Loucy (cell line): ENCODE data around the gene SUSD3.

Experiments used
- H2AFZ ChIP-seq: fragments of 200-600 bp; sonication (generic); 2 replicates; pipeline ENCODE4 v1.6.0; 2016; ENCODE audit warnings: antibody characterized with exemption, mild to moderate bottlenecking, low read length, moderate library complexity
- H3F3A ChIP-seq: fragments of 200-600 bp; 2 replicates; pipeline ENCODE4 v1.6.0; 2016; ENCODE audit warnings: antibody characterized with exemption, low read depth, mild to moderate bottlenecking
- H3K27me3 ChIP-seq: fragments of 200-600 bp; sonication (generic); 2 replicates; pipeline ENCODE4 v1.6.1; 2014; ENCODE audit warnings: low read length, mild to moderate bottlenecking; ENCODE audit not compliant: insufficient read depth, poor library complexity, severe bottlenecking
- H3K36me3 ChIP-seq: fragments of 200-600 bp; sonication (generic); 2 replicates; pipeline ENCODE4 v1.6.1; 2016; ENCODE audit warnings: low read length; ENCODE audit not compliant: insufficient read depth
- H3K4me1 ChIP-seq: fragments of 200-600 bp; sonication (generic); 2 replicates; pipeline ENCODE4 v1.5.1; 2014; ENCODE audit warnings: low read length, mild to moderate bottlenecking; ENCODE audit not compliant: insufficient read depth, poor library complexity, severe bottlenecking
- H3K4me2 ChIP-seq: fragments of 200-600 bp; sonication (generic); 2 replicates; pipeline ENCODE4 v1.6.0; 2014; ENCODE audit warnings: antibody characterized with exemption, low read length, low read depth, mild to moderate bottlenecking; ENCODE audit not compliant: poor library complexity, severe bottlenecking
- H3K4me3 ChIP-seq: fragments of 200-600 bp; sonication (generic); 2 replicates; pipeline ENCODE4 v1.5.1; 2014; ENCODE audit warnings: low read length, mild to moderate bottlenecking, mixed read lengths; ENCODE audit not compliant: poor library complexity, severe bottlenecking
- H3K79me2 ChIP-seq: fragments of 200-600 bp; sonication (generic); 2 replicates; pipeline ENCODE4 v1.6.1; 2014; ENCODE audit warnings: low read length; ENCODE audit not compliant: insufficient read depth
- H3K9ac ChIP-seq: fragments of 200-600 bp; sonication (generic); 2 replicates; pipeline ENCODE4 v1.6.0; 2014; ENCODE audit warnings: mild to moderate bottlenecking, low read depth, low read length, moderate library complexity; ENCODE audit not compliant: poor library complexity, severe bottlenecking
- H3K9me2 ChIP-seq: fragments of 200-600 bp; sonication (generic); replicated peaks from 2 replicates; pipeline ENCODE4 v1.6.1; 2016; ENCODE audit warnings: low read depth, low read length, mixed read lengths
- H3K9me3 ChIP-seq: fragments of 200-600 bp; sonication (generic); 2 replicates; pipeline ENCODE4 v1.6.1; 2014; ENCODE audit warnings: mild to moderate bottlenecking, antibody characterized with exemption, low read length, low read depth; ENCODE audit not compliant: insufficient read depth
- H4K20me1 ChIP-seq: fragments of 200-600 bp; sonication (generic); 2 replicates; pipeline ENCODE4 v1.6.0; 2014; ENCODE audit warnings: antibody characterized with exemption, low read length, mild to moderate bottlenecking; ENCODE audit not compliant: insufficient read depth, poor library complexity, severe bottlenecking
- CTCF ChIP-seq: fragments of 200-600 bp; sonication (generic); conservative IDR thresholded peaks from 2 replicates; pipeline ENCODE4 v1.5.1; 2014; ENCODE audit warnings: mild to moderate bottlenecking, antibody characterized with exemption, low read length
- EZH2phosphoT487 ChIP-seq: fragments of 200-600 bp; IDR thresholded peaks from 2 replicates; pipeline ENCODE4 v1.6.1; 2018; ENCODE audit warnings: antibody characterized with exemption, mild to moderate bottlenecking, moderate library complexity, borderline replicate concordance

SUSD3 gene

GRCh38 chr9:93053781-93054331 lies 4.6 kb upstream of the SUSD3 start:
- Histone ChIP-seq H3F3A (no peaks in the 10 kb centered on the region), H3K4me2 (peak overlapping the region; percentile 64), H3K4me3 (no peak overlapping the region), H3K9me2 (no peaks in the 10 kb centered on the region), H3K4me1 (peaks cover 22% of the 10 kb centered on the region), H4K20me1 (no peaks in the 10 kb centered on the region), H3K36me3 (no peaks in the 10 kb centered on the region), H3K9me3 (no peaks in the 10 kb centered on the region), H3K79me2 (no peaks in the 10 kb centered on the region), H2AFZ (0 out of 2 replicates have a peak overlapping the region, but pooled peaks have one; percentile 28), H3K27me3 (no peaks in the 10 kb centered on the region), H3K9ac (peak overlapping the region; percentile 50)
- no peak for TF ChIP-seq EZH2phosphoT487
- no peak for TF ChIP-seq CTCF

GRCh38 chr9:93054758-93055704 lies 3.5 kb upstream of the SUSD3 start:
- no peak overlapping the region for H3K4me3 ChIP-seq
- no peak overlapping the region for H2AFZ ChIP-seq
- no peaks in the 10 kb centered on the region for H3K79me2 ChIP-seq
- no peaks in the 10 kb centered on the region for H3F3A ChIP-seq
- no peak overlapping the region for H3K9ac ChIP-seq
- TF ChIP-seq EZH2phosphoT487 (no peak), CTCF (no peak)
- H3K36me3 ChIP-seq, result no peaks in the 10 kb centered on the region
- no peak overlapping the region for H3K4me2 ChIP-seq
- H3K4me1 ChIP-seq, result peaks cover 17% of the 10 kb centered on the region
- H3K27me3 ChIP-seq, result no peaks in the 10 kb centered on the region
- H3K9me2 ChIP-seq, result no peaks in the 10 kb centered on the region
- H4K20me1 ChIP-seq, result no peaks in the 10 kb centered on the region
- H3K9me3 ChIP-seq, result no peaks in the 10 kb centered on the region

- no peak overlapping the region for H3K4me3 ChIP-seq
- no peaks in the 10 kb centered on the region for H4K20me1 ChIP-seq
- no peaks in the 10 kb centered on the region for H3K79me2 ChIP-seq
- no peaks in the 10 kb centered on the region for H3F3A ChIP-seq
- TF ChIP-seq CTCF (no peak), EZH2phosphoT487 (no peak)
- H3K9ac ChIP-seq, result no peak overlapping the region
- H2AFZ ChIP-seq, result no peak overlapping the region
- peaks cover 38% of the 10 kb centered on the region for H3K4me1 ChIP-seq
- H3K9me2 ChIP-seq, result no peaks in the 10 kb centered on the region
- no peak overlapping the region for H3K4me2 ChIP-seq
- H3K9me3 ChIP-seq, result no peaks in the 10 kb centered on the region
- H3K27me3 ChIP-seq, result no peaks in the 10 kb centered on the region
- H3K36me3 ChIP-seq, result no peaks in the 10 kb centered on the region
Observed at GRCh38 chr9:93057042-93057702, 1.3 kb upstream of the SUSD3 start.
